GM18868 (cell line): ENCODE data around the gene BCAP29.

ENCODE experiments used
- ATAC-seq: cut with Tn5 transposase; IDR thresholded peaks from one replicate; pipeline ENCODE4 v1.9.1; 2021; ENCODE audit warnings: mild to moderate bottlenecking, moderate library complexity; ENCODE audit not compliant: unreplicated experiment

BCAP29 gene

GRCh38 chr7:107581387-107582013 is 1.5 kb downstream of the BCAP29 start:
- no peak for ATAC-seq

GRCh38 chr7:107582875-107583274 is 2.8 kb downstream of the BCAP29 start:
- no peak for ATAC-seq

GRCh38 chr7:107584716-107585115 is 4.7 kb downstream of the BCAP29 start:
- ATAC-seq: no peak

- no peak for ATAC-seq
Observed at GRCh38 chr7:107588529-107589130, 8.6 kb downstream of the BCAP29 start.

GRCh38 chr7:107591421-107591820 is 11.4 kb downstream of the BCAP29 start:
- ATAC-seq: no peak

GRCh38 chr7:107592361-107593024 is 12.4 kb downstream of the BCAP29 start:
- no peak for ATAC-seq

GRCh38 chr7:107593025-107593410 is 13.0 kb downstream of the BCAP29 start:
- no peak for ATAC-seq

GRCh38 chr7:107594961-107595737 is 15.1 kb downstream of the BCAP29 start:
- no peak for ATAC-seq

- no peak for ATAC-seq
Observed at GRCh38 chr7:107596881-107597581, 17.0 kb downstream of the BCAP29 start.

- ATAC-seq: no peak
Observed at GRCh38 chr7:107597582-107597916, 17.5 kb downstream of the BCAP29 start.

- ATAC-seq: no peak
Observed at GRCh38 chr7:107597953-107598352, 17.9 kb downstream of the BCAP29 start.

- no peak for ATAC-seq
Observed at GRCh38 chr7:107599262-107599661, 19.2 kb downstream of the BCAP29 start.

- no peak for ATAC-seq
Observed at GRCh38 chr7:107600816-107601215, 20.8 kb downstream of the BCAP29 start.

GRCh38 chr7:107605218-107605815 is 25.3 kb downstream of the BCAP29 start:
- ATAC-seq: no peak

GRCh38 chr7:107606303-107606702 is 26.3 kb downstream of the BCAP29 start:
- ATAC-seq: no peak

GRCh38 chr7:107609811-107610261 is 29.8 kb downstream of the BCAP29 start:
- no peak for ATAC-seq

GRCh38 chr7:107610323-107610722 is 30.3 kb downstream of the BCAP29 start:
- ATAC-seq: no peak

- no peak for ATAC-seq
Observed at GRCh38 chr7:107613439-107613838, 33.4 kb downstream of the BCAP29 start.

- ATAC-seq: no peak
Observed at GRCh38 chr7:107613948-107614347, 33.9 kb downstream of the BCAP29 start.

GRCh38 chr7:107614425-107614824 is 34.4 kb downstream of the BCAP29 start:
- no peak for ATAC-seq
